OCI-LY1 (cell line): ENCODE data around the gene ARHGEF39.

ENCODE experiments used
- H2AFZ ChIP-seq: fragments of 200-600 bp; sonication (generic), shearing (Covaris generic); 2 replicates; pipeline ENCODE4 v1.6.0; 2014; ENCODE audit warnings: antibody characterized with exemption, mild to moderate bottlenecking, low read length
- H3F3A ChIP-seq: fragments of 200-600 bp; sonication (generic), shearing (Covaris generic); 2 replicates; pipeline ENCODE4 v1.6.0; 2014; ENCODE audit warnings: mild to moderate bottlenecking, antibody characterized with exemption, low read length, moderate library complexity; ENCODE audit not compliant: insufficient read depth
- H3K27ac ChIP-seq: fragments of 200-600 bp; sonication (generic); 2 replicates; pipeline ENCODE4 v1.5.1; 2014; ENCODE audit warnings: low read length, mixed run types, mild to moderate bottlenecking, low read depth; ENCODE audit not compliant: poor library complexity, severe bottlenecking
- H3K27me3 ChIP-seq: fragments of 200-600 bp; sonication (generic); 2 replicates; pipeline ENCODE4 v1.6.0; 2014; ENCODE audit warnings: antibody characterized with exemption, mild to moderate bottlenecking, low read length, moderate library complexity; ENCODE audit not compliant: insufficient read depth
- H3K36me3 ChIP-seq: fragments of 200-600 bp; sonication (generic); 2 replicates; pipeline ENCODE4 v1.6.1; 2014; ENCODE audit warnings: mild to moderate bottlenecking, antibody characterized with exemption, low read length, moderate library complexity, mixed read lengths; ENCODE audit not compliant: insufficient read depth
- H3K4me1 ChIP-seq: fragments of 200-600 bp; sonication (generic); 2 replicates; pipeline ENCODE4 v1.5.1; 2014; ENCODE audit warnings: mild to moderate bottlenecking, low read length, moderate library complexity; ENCODE audit not compliant: insufficient read depth, severe bottlenecking
- H3K4me2 ChIP-seq: fragments of 200-600 bp; sonication (generic), shearing (Covaris generic); 2 replicates; pipeline ENCODE4 v1.6.1; 2014; ENCODE audit warnings: low read length
- H3K4me3 ChIP-seq: fragments of 200-600 bp; sonication (generic); 2 replicates; pipeline ENCODE4 v1.5.1; 2014; ENCODE audit warnings: low read length, low read depth, mild to moderate bottlenecking, mixed read lengths; ENCODE audit not compliant: poor library complexity, severe bottlenecking
- H3K79me2 ChIP-seq: fragments of 200-600 bp; shearing (Covaris generic); 2 replicates; pipeline ENCODE4 v1.6.1; 2016; ENCODE audit warnings: mixed run types, low read length, mixed read lengths; ENCODE audit not compliant: insufficient read depth
- H3K9ac ChIP-seq: fragments of 200-600 bp; sonication (generic), shearing (Covaris generic); 2 replicates; pipeline ENCODE4 v1.6.1; 2014; ENCODE audit warnings: mild to moderate bottlenecking, low read length, mixed read lengths
- H3K9me2 ChIP-seq: fragments of 200-600 bp; sonication (generic), shearing (Covaris generic); 2 replicates; pipeline ENCODE4 v1.6.1; 2014; ENCODE audit warnings: low read depth, mild to moderate bottlenecking, low read length, mixed read lengths
- H3K9me3 ChIP-seq: fragments of 200-600 bp; shearing (Covaris generic); 2 replicates; pipeline ENCODE4 v1.6.1; 2014; ENCODE audit warnings: low read length, mixed read lengths
- H4K20me1 ChIP-seq: fragments of 200-600 bp; sonication (generic), shearing (Covaris generic); 2 replicates; pipeline ENCODE4 v1.6.0; 2016; ENCODE audit warnings: mild to moderate bottlenecking, low read length; ENCODE audit not compliant: insufficient read depth
- EZH2 ChIP-seq: fragments of 200-600 bp; sonication (generic), shearing (Covaris generic); IDR thresholded peaks from 2 replicates; pipeline ENCODE4 v1.8.0; 2017; ENCODE audit warnings: borderline replicate concordance, mixed run types, mild to moderate bottlenecking, antibody characterized with exemption, low read length, moderate library complexity, mixed read lengths
- TF ChIP-seq, protein P1 (sequence below): fragments of 200-600 bp; sonication (generic), shearing (Covaris generic); IDR thresholded peaks from 2 replicates; pipeline ENCODE4 v1.5.1; 2017; ENCODE audit warnings: mild to moderate bottlenecking, antibody characterized with exemption, low read length, moderate library complexity, mixed read lengths

ARHGEF39 gene

DNA sequence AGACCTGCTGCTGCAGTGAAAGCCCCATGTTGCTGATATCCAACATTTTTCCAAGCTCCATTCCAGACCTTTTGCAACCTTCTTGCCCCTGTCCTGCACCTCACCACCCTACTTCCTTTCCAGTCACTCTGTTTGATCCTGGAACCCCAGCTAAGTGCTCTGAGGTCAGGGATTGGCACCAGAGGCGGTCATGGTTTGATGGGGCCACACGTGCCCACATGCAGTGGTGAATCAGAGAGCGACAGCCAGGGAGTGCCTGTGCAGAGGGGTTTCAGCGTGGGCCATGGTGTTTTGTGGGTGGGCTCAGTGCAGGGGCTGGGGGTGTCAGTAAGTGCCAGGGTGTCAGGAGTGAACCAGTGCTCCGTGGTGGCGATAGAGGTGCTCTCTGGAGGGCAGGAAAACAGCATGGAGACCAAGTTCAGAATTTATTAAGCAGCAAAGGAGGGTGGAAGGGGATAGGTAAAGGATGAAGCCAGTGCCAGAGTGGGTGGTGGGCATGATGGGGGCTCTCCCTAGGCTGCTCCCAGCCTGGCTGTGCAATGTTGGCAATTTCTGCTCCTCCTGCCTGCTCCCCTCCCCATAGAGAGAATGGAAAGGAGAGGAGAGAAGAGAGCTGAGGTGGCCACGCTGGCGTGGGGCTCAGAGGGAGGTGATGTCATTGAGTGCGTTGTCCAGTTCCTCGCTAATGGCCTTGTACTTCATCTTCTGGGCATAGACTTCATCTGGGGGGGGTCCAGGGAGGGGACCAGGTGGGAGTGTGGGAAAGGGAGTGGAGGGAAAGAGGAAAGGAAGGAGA, 17.7 kb upstream of the ARHGEF39 start:
- Histone ChIP-seq H3K9ac (no peak overlapping the region), H3K27ac (no peak overlapping the region), H3K9me3 (no peaks in the 10 kb centered on the region), H3K27me3 (no peaks in the 10 kb centered on the region; the same call in 1 of the 2 replicates), H3K4me3 (no peak overlapping the region), H3K79me2 (no peaks in the 10 kb centered on the region), H3K4me2 (no peak overlapping the region), H2AFZ (no peak overlapping the region), H3K36me3 (no peaks in the 10 kb centered on the region), H4K20me1 (no peaks in the 10 kb centered on the region), H3K4me1 (peaks cover 25% of the 10 kb centered on the region), H3F3A (no peaks in the 10 kb centered on the region), H3K9me2 (no peaks in the 10 kb centered on the region)
- no peak for TF ChIP-seq EZH2
- TF ChIP-seq, protein P1, sequence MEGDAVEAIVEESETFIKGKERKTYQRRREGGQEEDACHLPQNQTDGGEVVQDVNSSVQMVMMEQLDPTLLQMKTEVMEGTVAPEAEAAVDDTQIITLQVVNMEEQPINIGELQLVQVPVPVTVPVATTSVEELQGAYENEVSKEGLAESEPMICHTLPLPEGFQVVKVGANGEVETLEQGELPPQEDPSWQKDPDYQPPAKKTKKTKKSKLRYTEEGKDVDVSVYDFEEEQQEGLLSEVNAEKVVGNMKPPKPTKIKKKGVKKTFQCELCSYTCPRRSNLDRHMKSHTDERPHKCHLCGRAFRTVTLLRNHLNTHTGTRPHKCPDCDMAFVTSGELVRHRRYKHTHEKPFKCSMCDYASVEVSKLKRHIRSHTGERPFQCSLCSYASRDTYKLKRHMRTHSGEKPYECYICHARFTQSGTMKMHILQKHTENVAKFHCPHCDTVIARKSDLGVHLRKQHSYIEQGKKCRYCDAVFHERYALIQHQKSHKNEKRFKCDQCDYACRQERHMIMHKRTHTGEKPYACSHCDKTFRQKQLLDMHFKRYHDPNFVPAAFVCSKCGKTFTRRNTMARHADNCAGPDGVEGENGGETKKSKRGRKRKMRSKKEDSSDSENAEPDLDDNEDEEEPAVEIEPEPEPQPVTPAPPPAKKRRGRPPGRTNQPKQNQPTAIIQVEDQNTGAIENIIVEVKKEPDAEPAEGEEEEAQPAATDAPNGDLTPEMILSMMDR: no peak

DNA sequence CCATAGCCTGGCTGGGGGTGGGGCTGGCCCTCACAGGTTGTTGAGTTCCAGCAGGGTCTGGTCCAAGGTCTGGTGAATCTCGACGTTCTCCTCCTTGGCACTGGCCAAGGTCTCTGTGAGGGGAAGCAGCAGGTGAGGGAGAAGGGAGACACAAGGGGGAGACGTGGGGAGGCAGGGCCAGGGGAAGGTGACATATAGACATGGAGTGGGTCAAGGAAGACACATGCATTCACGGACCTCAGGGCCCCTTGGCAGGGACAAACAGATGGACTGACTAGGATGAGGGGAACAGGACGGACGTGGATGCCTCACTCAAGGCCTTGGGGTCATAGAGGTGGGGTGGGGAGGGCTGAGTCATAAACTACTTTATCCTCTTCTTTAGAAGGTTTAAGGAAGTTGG, 17.1 kb upstream of the ARHGEF39 start:
- Histone ChIP-seq H3K27me3 (no peaks in the 10 kb centered on the region; the same call in 1 of the 2 replicates), H3F3A (no peaks in the 10 kb centered on the region), H3K79me2 (no peaks in the 10 kb centered on the region), H3K4me3 (no peak overlapping the region), H3K9ac (no peak overlapping the region), H3K9me3 (no peaks in the 10 kb centered on the region), H3K27ac (no peak overlapping the region), H3K4me2 (no peak overlapping the region), H3K36me3 (no peaks in the 10 kb centered on the region), H3K9me2 (no peaks in the 10 kb centered on the region), H3K4me1 (peaks cover 18% of the 10 kb centered on the region), H4K20me1 (no peaks in the 10 kb centered on the region), H2AFZ (no peak overlapping the region)
- TF ChIP-seq, protein P1: no peak
- no peak for TF ChIP-seq EZH2

DNA sequence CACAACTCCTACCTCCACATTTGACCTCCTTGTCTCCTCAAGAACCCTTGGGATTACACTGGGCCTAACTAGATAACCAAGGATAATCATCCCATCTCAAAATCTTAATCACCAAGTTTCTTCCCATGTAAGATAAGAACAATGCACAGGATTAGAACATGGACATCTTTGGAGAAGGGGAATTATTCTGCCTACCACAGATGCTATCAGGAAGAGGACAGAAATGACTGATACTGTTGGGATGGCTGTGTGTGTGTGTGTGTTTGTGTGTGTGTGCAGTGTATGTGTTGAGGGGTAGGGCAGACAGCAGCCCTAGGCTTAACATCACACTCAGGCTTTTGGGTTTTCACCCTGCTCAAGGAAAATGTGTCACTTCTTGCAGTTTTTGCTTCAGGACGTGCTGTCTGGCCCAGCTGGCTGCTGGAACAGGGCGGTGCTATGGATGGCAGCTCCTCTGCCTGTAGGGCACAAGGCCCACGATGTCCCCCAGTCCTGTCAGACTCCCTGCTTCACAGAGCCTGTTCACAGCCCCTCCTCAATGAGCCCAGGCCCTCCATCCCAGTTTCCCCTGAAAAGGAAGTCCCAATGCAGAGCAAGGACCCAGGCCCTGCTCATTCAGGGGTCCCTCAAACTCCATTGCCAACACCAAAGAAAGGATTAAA, 16.5 kb upstream of the ARHGEF39 start:
- no peak overlapping the region for H3K27ac ChIP-seq
- H3K4me1 ChIP-seq: peaks cover 12% of the 10 kb centered on the region

More for the DNA sequence above, 16.5 kb upstream of the ARHGEF39 start:
- Histone ChIP-seq H3K9me3 (no peaks in the 10 kb centered on the region), H3K36me3 (no peaks in the 10 kb centered on the region), H3K27me3 (no peaks in the 10 kb centered on the region; the same call in 1 of the 2 replicates), H2AFZ (no peak overlapping the region), H3K9ac (no peak overlapping the region), H3F3A (no peaks in the 10 kb centered on the region), H3K79me2 (no peaks in the 10 kb centered on the region), H3K4me3 (no peak overlapping the region), H4K20me1 (no peaks in the 10 kb centered on the region), H3K4me2 (no peak overlapping the region), H3K9me2 (no peaks in the 10 kb centered on the region)
- no peak for TF ChIP-seq EZH2
- TF ChIP-seq, protein P1: no peak
